HG02798 (cell line): ENCODE measurements around the gene AKAP7.

Source experiments
- ATAC-seq: cut with Tn5 transposase; IDR thresholded peaks from one replicate; pipeline ENCODE4 v1.9.1; 2021; ENCODE audit warnings: mild to moderate bottlenecking; ENCODE audit not compliant: unreplicated experiment, poor library complexity

The AKAP7 gene

GRCh38 chr6:131197716-131198115 lies 62.4 kb downstream of the AKAP7 start:
- no peak for ATAC-seq

GRCh38 chr6:131199568-131200272 lies 64.5 kb downstream of the AKAP7 start:
- ATAC-seq: peak; percentile 100

GRCh38 chr6:131205481-131206244 lies 70.4 kb downstream of the AKAP7 start:
- ATAC-seq: no peak

GRCh38 chr6:131206463-131207251 lies 71.4 kb downstream of the AKAP7 start:
- no peak for ATAC-seq

GRCh38 chr6:131208787-131209186 lies 73.5 kb downstream of the AKAP7 start:
- no peak for ATAC-seq

- no peak for ATAC-seq
Observed at GRCh38 chr6:131210469-131210868, 75.2 kb downstream of the AKAP7 start.

- ATAC-seq: no peak
Observed at GRCh38 chr6:131212024-131212423, 76.8 kb downstream of the AKAP7 start.

- no peak for ATAC-seq
Observed at GRCh38 chr6:131212913-131213312, 77.6 kb downstream of the AKAP7 start.

GRCh38 chr6:131213501-131213990 lies 78.3 kb downstream of the AKAP7 start:
- ATAC-seq: no peak

- no peak for ATAC-seq
Observed at GRCh38 chr6:131215219-131215618, 80.0 kb downstream of the AKAP7 start.

- ATAC-seq: no peak
Observed at GRCh38 chr6:131216246-131216645, 81.0 kb downstream of the AKAP7 start.

- ATAC-seq: no peak
Observed at GRCh38 chr6:131222773-131223172, 87.5 kb downstream of the AKAP7 start.

- no peak for ATAC-seq
Observed at GRCh38 chr6:131223416-131223815, 88.1 kb downstream of the AKAP7 start.

GRCh38 chr6:131225127-131225526 lies 89.9 kb downstream of the AKAP7 start:
- ATAC-seq: no peak

GRCh38 chr6:131225959-131226358 lies 90.7 kb downstream of the AKAP7 start:
- ATAC-seq: no peak

- no peak for ATAC-seq
Observed at GRCh38 chr6:131226459-131227157, 91.3 kb downstream of the AKAP7 start.

GRCh38 chr6:131227158-131227543 lies 91.9 kb downstream of the AKAP7 start:
- ATAC-seq: no peak

- no peak for ATAC-seq
Observed at GRCh38 chr6:131231103-131231502, 95.8 kb downstream of the AKAP7 start.

GRCh38 chr6:131231891-131232290 lies 96.6 kb downstream of the AKAP7 start:
- no peak for ATAC-seq

- ATAC-seq: no peak
Observed at GRCh38 chr6:131244942-131245341, 109.7 kb downstream of the AKAP7 start.
